ENCODE data around the gene CCDC6.

Gene CCDC6

DNA sequence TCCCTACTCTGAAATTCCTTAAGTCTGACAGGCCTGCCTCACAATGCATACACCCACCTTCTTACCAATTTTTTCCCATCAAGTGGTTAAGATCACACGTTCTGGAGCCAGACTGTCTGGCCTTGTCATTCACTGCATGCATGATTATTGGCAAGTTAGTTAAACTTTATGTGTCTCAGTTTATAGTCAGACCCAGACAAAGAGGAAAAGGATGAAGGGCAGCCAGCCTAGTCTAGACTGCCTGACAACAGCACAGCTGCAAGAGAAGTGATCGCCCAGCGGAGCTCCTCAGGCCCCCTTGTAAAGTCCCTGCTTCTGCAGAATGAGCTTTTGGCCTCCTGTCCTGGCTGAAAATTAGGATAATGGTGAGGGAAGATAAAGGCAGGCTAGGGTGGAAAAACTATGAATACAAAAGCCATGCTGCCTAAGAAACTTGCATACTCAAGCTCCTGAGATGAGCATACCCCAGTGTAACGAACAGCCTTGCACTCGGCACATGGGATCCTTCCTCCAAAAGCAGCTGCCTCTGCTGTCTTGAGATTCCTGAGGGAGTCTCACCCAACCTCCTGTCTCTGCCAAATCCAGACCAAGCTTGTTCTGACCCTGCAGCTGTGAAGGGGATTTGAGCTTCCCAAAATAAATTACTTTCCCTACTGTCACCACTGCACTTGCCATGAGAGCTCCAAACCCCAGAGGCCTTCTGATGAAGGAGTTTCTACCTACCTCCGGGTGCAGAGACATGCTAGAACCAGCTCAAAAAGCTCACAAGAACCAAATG, 126.4 kb downstream of the CCDC6 start:
- no peaks in the 10 kb centered on the region for H3K36me3 ChIP-seq (ENCODE audit: control insufficient read depth in 2 of 2, insufficient read depth in 1 of 2, low read length in 2 of 2)
- ChIA-PET POLR2A (no interaction called here), CTCF (interaction anchor here (0.6 to 0.8 kb wide), 2 partner anchors 85 to 154 kb away, joined by 3 to 7 read pairs; no protein-coding TSS in a partner anchor)
- TF ChIP-seq ZNF37A (tag by site-specific recombination; IDR thresholded peaks at IDR 0.05) (no peak), ZNF2 (tag by site-specific recombination; IDR thresholded peaks at IDR 0.05) (no peak), ZNF10 (tag by site-specific recombination; IDR thresholded peaks at IDR 0.05) (no peak), ZNF239 (tag by site-specific recombination; IDR thresholded peaks at IDR 0.05) (no peak), ZNF670 (tag by site-specific recombination; IDR thresholded peaks at IDR 0.05; ENCODE audit: low read depth) (no peak), ZNF335 (tag by site-specific recombination; conservative IDR thresholded peaks at IDR 0.05) (no peak), ZNF544 (tag by site-specific recombination; IDR thresholded peaks at IDR 0.05) (no peak), ZNF777 (tag by site-specific recombination; IDR thresholded peaks at IDR 0.05; ENCODE audit: borderline replicate concordance) (no peak), SP7 (tag by site-specific recombination; IDR thresholded peaks at IDR 0.05) (no peak)
- H3K4me1 ChIP-seq (ENCODE audit: control insufficient read depth, insufficient read depth, low read length): no peaks in the 10 kb centered on the region
- no peak overlapping the region for H3K4me3 ChIP-seq (ENCODE audit: low read depth, low read length)
- no peaks in the 10 kb centered on the region for H3K9me3 ChIP-seq (ENCODE audit: control insufficient read depth, insufficient read depth, low read depth, low read length)
- H3K27ac ChIP-seq (ENCODE audit: extremely low read depth, low read depth, low read length): no peak overlapping the region

- ChIA-PET POLR2A (no interaction called here), CTCF (no interaction called here)
- H3K4me3 ChIP-seq (ENCODE audit: low read depth, low read length): no peak overlapping the region
- TF ChIP-seq, protein P1, sequence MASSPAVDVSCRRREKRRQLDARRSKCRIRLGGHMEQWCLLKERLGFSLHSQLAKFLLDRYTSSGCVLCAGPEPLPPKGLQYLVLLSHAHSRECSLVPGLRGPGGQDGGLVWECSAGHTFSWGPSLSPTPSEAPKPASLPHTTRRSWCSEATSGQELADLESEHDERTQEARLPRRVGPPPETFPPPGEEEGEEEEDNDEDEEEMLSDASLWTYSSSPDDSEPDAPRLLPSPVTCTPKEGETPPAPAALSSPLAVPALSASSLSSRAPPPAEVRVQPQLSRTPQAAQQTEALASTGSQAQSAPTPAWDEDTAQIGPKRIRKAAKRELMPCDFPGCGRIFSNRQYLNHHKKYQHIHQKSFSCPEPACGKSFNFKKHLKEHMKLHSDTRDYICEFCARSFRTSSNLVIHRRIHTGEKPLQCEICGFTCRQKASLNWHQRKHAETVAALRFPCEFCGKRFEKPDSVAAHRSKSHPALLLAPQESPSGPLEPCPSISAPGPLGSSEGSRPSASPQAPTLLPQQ (tag by site-specific recombination; IDR thresholded peaks at IDR 0.05): no peak
- TF ChIP-seq HOXC10 (CRISPR knock-in tag; IDR thresholded peaks at IDR 0.05) (no peak), KLF16 (tag by site-specific recombination; IDR thresholded peaks at IDR 0.05) (no peak), ZNF169 (tag by site-specific recombination; IDR thresholded peaks at IDR 0.05) (no peak), PBX3 (CRISPR knock-in tag; IDR thresholded peaks at IDR 0.05) (no peak), ZNF16 (tag by site-specific recombination; IDR thresholded peaks at IDR 0.05; ENCODE audit: low read depth) (no peak), KLF9 (tag by site-specific recombination; IDR thresholded peaks at IDR 0.05; ENCODE audit: low read depth) (no peak), ZNF221 (tag by site-specific recombination; IDR thresholded peaks at IDR 0.05; ENCODE audit: borderline replicate concordance) (no peak), YY2 (tag by site-specific recombination; IDR thresholded peaks at IDR 0.05) (no peak), ZNF146 (tag by site-specific recombination; IDR thresholded peaks at IDR 0.05) (no peak), ZNF394 (tag by site-specific recombination; IDR thresholded peaks at IDR 0.05; ENCODE audit: borderline replicate concordance) (no peak), ZNF514 (tag by site-specific recombination; IDR thresholded peaks at IDR 0.05) (no peak), ZNF324 (tag by site-specific recombination; IDR thresholded peaks at IDR 0.05) (no peak), ZNF747 (tag by site-specific recombination; IDR thresholded peaks at IDR 0.05) (no peak), ZNF768 (tag by site-specific recombination; IDR thresholded peaks at IDR 0.05) (no peak), ZNF433 (tag by site-specific recombination; IDR thresholded peaks at IDR 0.05; ENCODE audit: low read depth) (no peak), ZBTB20 (tag by site-specific recombination; IDR thresholded peaks at IDR 0.05) (no peak), ZNF791 (tag by site-specific recombination; IDR thresholded peaks at IDR 0.05) (no peak)
- TF ChIP-seq, protein P2, sequence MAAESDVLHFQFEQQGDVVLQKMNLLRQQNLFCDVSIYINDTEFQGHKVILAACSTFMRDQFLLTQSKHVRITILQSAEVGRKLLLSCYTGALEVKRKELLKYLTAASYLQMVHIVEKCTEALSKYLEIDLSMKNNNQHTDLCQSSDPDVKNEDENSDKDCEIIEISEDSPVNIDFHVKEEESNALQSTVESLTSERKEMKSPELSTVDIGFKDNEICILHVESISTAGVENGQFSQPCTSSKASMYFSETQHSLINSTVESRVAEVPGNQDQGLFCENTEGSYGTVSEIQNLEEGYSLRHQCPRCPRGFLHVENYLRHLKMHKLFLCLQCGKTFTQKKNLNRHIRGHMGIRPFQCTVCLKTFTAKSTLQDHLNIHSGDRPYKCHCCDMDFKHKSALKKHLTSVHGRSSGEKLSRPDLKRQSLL (tag by site-specific recombination; IDR thresholded peaks at IDR 0.05): no peak
- TF ChIP-seq, protein P3, sequence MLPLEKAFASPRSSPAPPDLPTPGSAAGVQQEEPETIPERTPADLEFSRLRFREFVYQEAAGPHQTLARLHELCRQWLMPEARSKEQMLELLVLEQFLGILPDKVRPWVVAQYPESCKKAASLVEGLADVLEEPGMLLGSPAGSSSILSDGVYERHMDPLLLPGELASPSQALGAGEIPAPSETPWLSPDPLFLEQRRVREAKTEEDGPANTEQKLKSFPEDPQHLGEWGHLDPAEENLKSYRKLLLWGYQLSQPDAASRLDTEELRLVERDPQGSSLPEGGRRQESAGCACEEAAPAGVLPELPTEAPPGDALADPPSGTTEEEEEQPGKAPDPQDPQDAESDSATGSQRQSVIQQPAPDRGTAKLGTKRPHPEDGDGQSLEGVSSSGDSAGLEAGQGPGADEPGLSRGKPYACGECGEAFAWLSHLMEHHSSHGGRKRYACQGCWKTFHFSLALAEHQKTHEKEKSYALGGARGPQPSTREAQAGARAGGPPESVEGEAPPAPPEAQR (tag by site-specific recombination; IDR thresholded peaks at IDR 0.05): no peak
- no peaks in the 10 kb centered on the region for H3K36me3 ChIP-seq (ENCODE audit: control insufficient read depth in 2 of 2, insufficient read depth in 1 of 2, low read length in 2 of 2)
- no peaks in the 10 kb centered on the region for H3K4me1 ChIP-seq (ENCODE audit: control insufficient read depth, insufficient read depth, low read length)
- H3K27ac ChIP-seq (ENCODE audit: extremely low read depth, low read depth, low read length): no peak overlapping the region
- no peaks in the 10 kb centered on the region for H3K9me3 ChIP-seq (ENCODE audit: control insufficient read depth, insufficient read depth, low read depth, low read length)
Observed at GRCh38 chr10:59774451-59774850, 131.9 kb downstream of the CCDC6 start.
